Mesenchymal stem cell (in vitro differentiated cells and primary cell): Measurements from ENCODE around the gene ATP2A1.

Experiments
- DNase-seq: peaks from one replicate; pipeline ENCODE4 v3.0.0-alpha.2; 2013
- H2AFZ ChIP-seq: one replicate; pipeline ENCODE4 v1.6.1; 2013; ENCODE audit warnings: low read depth, mild to moderate bottlenecking, control low read depth, inconsistent platforms, low read length, moderate library complexity
- H2AK5ac ChIP-seq: 2 replicates; pipeline ENCODE4 v1.6.1; 2013; ENCODE audit warnings: low read length, moderate library complexity, mild to moderate bottlenecking, inconsistent platforms; ENCODE audit not compliant: severe bottlenecking
- H2BK120ac ChIP-seq: one replicate; pipeline ENCODE4 v1.6.1; 2013; ENCODE audit warnings: low read depth, mild to moderate bottlenecking, inconsistent platforms, low read length, moderate library complexity
- H2BK12ac ChIP-seq, 2 experiments: one replicate each; pipeline ENCODE4 v1.6.1; 2013; ENCODE audit warnings: inconsistent platforms in 2 of 2, low read length in 2 of 2, mild to moderate bottlenecking in 2 of 2, moderate library complexity in 2 of 2, control low read depth in 1 of 2
- H2BK15ac ChIP-seq: one replicate; pipeline ENCODE4 v1.6.1; 2013; ENCODE audit warnings: mild to moderate bottlenecking, low read depth, inconsistent platforms; ENCODE audit not compliant: poor library complexity, severe bottlenecking
- H2BK5ac ChIP-seq: 2 replicates; pipeline ENCODE4 v1.6.1; 2013; ENCODE audit warnings: low read depth, mild to moderate bottlenecking, low read length, control low read depth, inconsistent platforms; ENCODE audit not compliant: poor library complexity, severe bottlenecking
- H3K14ac ChIP-seq, 2 experiments: one replicate each; pipeline ENCODE4 v1.6.1; 2013; ENCODE audit warnings: inconsistent platforms in 2 of 2, low read length in 2 of 2, control low read depth in 1 of 2, mild to moderate bottlenecking in 1 of 2, moderate library complexity in 1 of 2
- H3K18ac ChIP-seq, 2 experiments: one replicate each; pipeline ENCODE4 v1.6.1; 2013; ENCODE audit warnings: inconsistent platforms in 2 of 2, low read length in 2 of 2, control low read depth in 1 of 2, low read depth in 1 of 2, mild to moderate bottlenecking in 1 of 2
- H3K23ac ChIP-seq, 2 experiments: one replicate each; pipeline ENCODE4 v1.6.1; 2013; ENCODE audit warnings: inconsistent platforms in 2 of 2, low read length in 2 of 2, mild to moderate bottlenecking in 2 of 2, moderate library complexity in 2 of 2, control low read depth in 1 of 2
- H3K27ac ChIP-seq: 2 replicates; pipeline ENCODE4 v1.5.1; 2013; ENCODE audit warnings: mild to moderate bottlenecking, moderate library complexity, low read length, control low read depth, inconsistent platforms; ENCODE audit not compliant: poor library complexity, severe bottlenecking
- H3K27me3 ChIP-seq, 2 experiments: 2 replicates each; pipeline versions ENCODE4 v1.6.1 to v1.7.0; 2013; ENCODE audit warnings: low read length in 2 of 2, mild to moderate bottlenecking in 2 of 2, moderate library complexity in 2 of 2, control low read depth in 1 of 2, inconsistent platforms in 1 of 2; ENCODE audit not compliant: control insufficient read depth in 1 of 2, insufficient read depth in 1 of 2
- H3K36me3 ChIP-seq, 2 experiments: 2 replicates each; pipeline versions ENCODE4 v1.6.1 to v1.7.0; 2013; ENCODE audit warnings: low read length in 2 of 2, control low read depth in 1 of 2, inconsistent platforms in 1 of 2, low read depth in 1 of 2, mild to moderate bottlenecking in 1 of 2; ENCODE audit not compliant: insufficient read depth in 2 of 2, control insufficient read depth in 1 of 2
- H3K4ac ChIP-seq, 2 experiments: one replicate each; pipeline ENCODE4 v1.6.1; 2013; ENCODE audit warnings: inconsistent platforms in 2 of 2, low read length in 2 of 2, mild to moderate bottlenecking in 2 of 2, moderate library complexity in 2 of 2, control low read depth in 1 of 2, low read depth in 1 of 2
- H3K4me1 ChIP-seq: 2 replicates; pipeline ENCODE4 v1.6.1; 2013; ENCODE audit warnings: low read depth, low read length, control low read depth; ENCODE audit not compliant: control insufficient read depth, insufficient read depth
- H3K4me2 ChIP-seq: 2 replicates; pipeline ENCODE4 v1.6.1; 2013; ENCODE audit warnings: low read length, mild to moderate bottlenecking, inconsistent platforms; ENCODE audit not compliant: poor library complexity, severe bottlenecking
- H3K4me3 ChIP-seq, 2 experiments: 2 replicates each; pipeline versions ENCODE4 v1.5.1 to v1.7.0; 2013; ENCODE audit warnings: low read length in 2 of 2, mild to moderate bottlenecking in 2 of 2, control low read depth in 1 of 2, low read depth in 1 of 2; ENCODE audit not compliant: insufficient read depth in 1 of 2
- H3K79me1 ChIP-seq: replicated peaks from 2 replicates; pipeline ENCODE4 v1.6.1; 2013; ENCODE audit warnings: mild to moderate bottlenecking, control low read depth, low read length, inconsistent platforms; ENCODE audit not compliant: poor library complexity, severe bottlenecking
- H3K9ac ChIP-seq: 2 replicates; pipeline ENCODE4 v1.7.0; 2013; ENCODE audit warnings: mild to moderate bottlenecking, low read length, moderate library complexity
- H3K9me3 ChIP-seq: 2 replicates; pipeline ENCODE4 v1.7.0; 2013; ENCODE audit warnings: mild to moderate bottlenecking, low read length; ENCODE audit not compliant: control insufficient read depth
- H4K8ac ChIP-seq: one replicate; pipeline ENCODE4 v1.6.1; 2013; ENCODE audit warnings: inconsistent platforms, mild to moderate bottlenecking, low read length, moderate library complexity
- H4K91ac ChIP-seq: one replicate; pipeline ENCODE4 v1.6.1; 2013; ENCODE audit warnings: mild to moderate bottlenecking, low read length, inconsistent platforms
- WGBS: methylation state at CpG from one replicate; pipeline ENCODE4 v1.1.7; 2013; ENCODE audit warnings: mixed read lengths; 5-methylcytosine and 5-hydroxymethylcytosine counted together

Gene ATP2A1

GRCh38 chr16:28875134-28876018 lies 2.9 kb upstream of the ATP2A1 start:
- Histone ChIP-seq H2BK120ac (no peak overlapping the region), H2AFZ (no peak overlapping the region), H3K4me1 (peaks cover 22% of the 10 kb centered on the region), H4K8ac (no peak overlapping the region), H2BK12ac (no peak overlapping the region), H2BK15ac (no peak overlapping the region), H3K9me3 (no peaks in the 10 kb centered on the region), H2BK5ac (no peak overlapping the region), H3K9ac (no peak overlapping the region), H3K23ac (no peak overlapping the region), H3K4me3 (no peak overlapping the region), H4K91ac (no peak overlapping the region), H3K18ac (no peak overlapping the region), H3K79me1 (peaks cover 41% of the 10 kb centered on the region), H3K4ac (no peak overlapping the region), H3K27me3 (peaks cover 0 to under 1% of the 10 kb centered on the region in 2 experiments), H3K4me2 (no peak overlapping the region), H3K14ac (no peak overlapping the region), H3K36me3 (peaks cover 37 to 66% of the 10 kb centered on the region in 2 experiments), H2AK5ac (no peak overlapping the region), H3K27ac (no peak overlapping the region)
- no peak for DNase-seq
- WGBS, result 77% methylated on average over 9 of the region's 13 CpGs

- Histone ChIP-seq H3K9ac (no peak overlapping the region), H4K91ac (no peak overlapping the region), H3K4me2 (no peak overlapping the region), H2AFZ (no peak overlapping the region), H2BK12ac (no peak overlapping the region), H2BK15ac (no peak overlapping the region), H3K14ac (no peak overlapping the region), H3K23ac (no peak overlapping the region), H3K79me1 (peaks cover 36% of the 10 kb centered on the region), H3K36me3 (peaks cover 29 to 59% of the 10 kb centered on the region in 2 experiments), H3K9me3 (no peaks in the 10 kb centered on the region), H4K8ac (no peak overlapping the region), H3K4me3 (no peak overlapping the region), H3K27ac (no peak overlapping the region), H3K27me3 (peaks cover 4 to 8% of the 10 kb centered on the region in 2 experiments), H2BK5ac (no peak overlapping the region), H3K18ac (no peak overlapping the region), H2AK5ac (no peak overlapping the region), H3K4ac (no peak overlapping the region), H3K4me1 (peaks cover 26% of the 10 kb centered on the region), H2BK120ac (no peak overlapping the region)
- 83% methylated on average over 13 of the region's 17 CpGs for WGBS
- DNase-seq, result no peak
These were observed 2.1 kb upstream of the ATP2A1 start for GRCh38 chr16:28876019-28876659.

- no peak overlapping the region for H3K23ac ChIP-seq
- no peak overlapping the region for H3K4me2 ChIP-seq
- peaks cover 4 to 11% of the 10 kb centered on the region in 2 experiments for H3K27me3 ChIP-seq
- H2AK5ac ChIP-seq, result no peak overlapping the region
- H3K18ac ChIP-seq, result no peak overlapping the region
- no peak overlapping the region for H4K8ac ChIP-seq
- peaks cover 29% of the 10 kb centered on the region for H3K79me1 ChIP-seq
- H3K14ac ChIP-seq, result no peak overlapping the region
- no peak for DNase-seq
- H3K4ac ChIP-seq, result no peak overlapping the region
- no peak overlapping the region for H2BK15ac ChIP-seq
- H2AFZ ChIP-seq, result no peak overlapping the region
- H2BK120ac ChIP-seq, result no peak overlapping the region
- no peak overlapping the region for H3K27ac ChIP-seq
- 62% methylated on average over 10 of the region's 12 CpGs for WGBS
- peak overlapping the region; percentile 18 for H3K9ac ChIP-seq
- H2BK5ac ChIP-seq, result no peak overlapping the region
- H3K4me1 ChIP-seq, result peaks cover 26% of the 10 kb centered on the region
- H3K4me3 ChIP-seq, result no peak overlapping the region
- peaks cover 21 to 49% of the 10 kb centered on the region in 2 experiments for H3K36me3 ChIP-seq
- no peaks in the 10 kb centered on the region for H3K9me3 ChIP-seq
- no peak overlapping the region for H4K91ac ChIP-seq
- no peak overlapping the region for H2BK12ac ChIP-seq
These were observed 1.2 kb upstream of the ATP2A1 start for GRCh38 chr16:28876973-28877654.

- H2AK5ac ChIP-seq, result no peak overlapping the region
- H4K8ac ChIP-seq, result no peak overlapping the region
- peaks cover 4 to 16% of the 10 kb centered on the region in 2 experiments for H3K27me3 ChIP-seq
- no peak overlapping the region for H3K27ac ChIP-seq
- H3K79me1 ChIP-seq, result peaks cover 25% of the 10 kb centered on the region
- no peak for DNase-seq
- no peak overlapping the region for H3K18ac ChIP-seq
- H3K23ac ChIP-seq, result no peak overlapping the region
- no peak overlapping the region for H3K14ac ChIP-seq
- H3K4me3 ChIP-seq, result no peak overlapping the region
- no peak overlapping the region for H2BK5ac ChIP-seq
- H4K91ac ChIP-seq, result no peak overlapping the region
- no peak overlapping the region for H2AFZ ChIP-seq
- 92% methylated on average over 2 of the region's 2 CpGs for WGBS
- H3K4me2 ChIP-seq, result no peak overlapping the region
- peaks cover 15 to 45% of the 10 kb centered on the region in 2 experiments for H3K36me3 ChIP-seq
- no peak overlapping the region for H2BK12ac ChIP-seq
- H3K4ac ChIP-seq, result no peak overlapping the region
- H3K9ac ChIP-seq, result no peak overlapping the region
- no peak overlapping the region for H2BK120ac ChIP-seq
- H2BK15ac ChIP-seq, result no peak overlapping the region
- no peaks in the 10 kb centered on the region for H3K9me3 ChIP-seq
- H3K4me1 ChIP-seq, result peaks cover 26% of the 10 kb centered on the region
These were observed 660 bp upstream of the ATP2A1 start for GRCh38 chr16:28877655-28878000.
